HUES6 (cell line): ENCODE data around the gene LCAT.

Experiments used
- H3K27ac ChIP-seq: 2 replicates; pipeline ENCODE4 v1.7.0; 2013; ENCODE audit warnings: low read depth, mild to moderate bottlenecking, low read length, inconsistent platforms
- H3K27me3 ChIP-seq: 2 replicates; pipeline ENCODE4 v1.6.1; 2013; ENCODE audit warnings: low read length; ENCODE audit not compliant: control insufficient read depth, insufficient read depth
- H3K36me3 ChIP-seq: 2 replicates; pipeline ENCODE4 v1.6.1; 2013; ENCODE audit warnings: low read length; ENCODE audit not compliant: control insufficient read depth, insufficient read depth
- H3K4me1 ChIP-seq: 2 replicates; pipeline ENCODE4 v1.6.1; 2013; ENCODE audit warnings: low read length; ENCODE audit not compliant: control insufficient read depth, insufficient read depth
- H3K4me3 ChIP-seq: 2 replicates; pipeline ENCODE4 v1.5.1; 2013; ENCODE audit warnings: low read depth, low read length
- H3K9ac ChIP-seq: one replicate; pipeline ENCODE4 v1.6.1; 2013; ENCODE audit warnings: mild to moderate bottlenecking, low read length
- H3K9me3 ChIP-seq: 2 replicates; pipeline ENCODE4 v1.6.1; 2013; ENCODE audit warnings: low read depth, low read length; ENCODE audit not compliant: control insufficient read depth, insufficient read depth

Gene LCAT

DNA sequence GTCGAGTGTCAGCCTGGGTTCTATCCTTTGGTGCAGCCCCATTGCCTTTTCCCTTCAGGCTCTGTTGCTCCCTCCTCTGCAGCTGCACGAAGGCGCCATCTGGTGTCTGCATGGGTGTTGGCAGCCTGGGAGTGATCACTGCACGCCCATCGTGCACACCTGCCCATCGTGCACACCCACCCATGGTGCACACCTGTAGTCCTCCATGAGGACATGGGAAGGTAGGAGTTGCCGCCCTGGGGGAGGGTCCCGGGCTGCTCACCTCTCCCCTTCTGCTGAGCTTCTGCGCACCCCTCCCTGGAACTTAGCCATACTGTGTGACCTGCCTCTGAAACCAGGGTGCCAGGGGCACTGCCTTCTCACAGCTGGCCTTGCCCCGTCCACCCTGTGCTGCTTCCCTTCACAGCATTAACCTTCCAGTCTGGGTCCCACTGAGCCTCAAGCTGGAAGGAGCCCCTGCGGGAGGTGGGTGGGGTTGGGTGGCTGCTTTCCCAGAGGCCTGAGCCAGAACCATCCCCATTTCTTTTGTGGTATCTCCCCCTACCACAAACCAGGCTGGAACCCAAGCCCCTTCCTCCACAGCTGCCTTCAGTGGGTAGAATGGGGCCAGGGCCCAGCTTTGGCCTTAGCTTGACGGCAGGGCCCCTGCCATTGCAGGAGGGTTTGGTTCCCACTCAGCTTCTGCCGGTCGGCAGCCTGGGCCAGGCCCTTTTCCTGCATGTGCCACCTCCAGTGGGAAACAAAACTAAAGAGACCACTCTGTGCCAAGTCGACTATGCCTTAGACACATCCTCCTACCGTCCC is 15.2 kb downstream of the LCAT start:
- Histone ChIP-seq H3K4me3 (no peak overlapping the region), H3K4me1 (peaks cover 11% of the 10 kb centered on the region), H3K27ac (no peak overlapping the region), H3K36me3 (peaks cover 28% of the 10 kb centered on the region), H3K9me3 (no peaks in the 10 kb centered on the region), H3K9ac (no peak overlapping the region), H3K27me3 (no peaks in the 10 kb centered on the region)

DNA sequence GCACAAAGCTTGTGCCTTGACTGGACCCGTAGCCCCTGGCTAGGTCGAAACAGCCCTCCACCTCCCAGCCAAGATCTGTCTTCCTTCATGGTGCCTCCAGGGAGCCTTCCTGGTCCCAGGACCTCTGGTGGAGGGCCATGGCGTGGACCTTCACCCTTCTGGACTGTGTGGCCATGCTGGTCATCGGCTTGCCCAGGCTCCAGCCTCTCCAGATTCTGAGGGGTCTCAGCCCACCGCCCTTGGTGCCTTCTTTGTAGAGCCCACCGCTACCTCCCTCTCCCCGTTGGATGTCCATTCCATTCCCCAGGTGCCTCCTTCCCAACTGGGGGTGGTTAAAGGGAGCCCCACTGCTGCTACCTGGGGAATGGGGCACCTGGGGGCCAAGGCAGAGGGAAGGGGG is 15.8 kb downstream of the LCAT start:
- H3K4me1 ChIP-seq, result peaks cover 11% of the 10 kb centered on the region
- H3K9ac ChIP-seq, result no peak overlapping the region
- H3K4me3 ChIP-seq, result no peak overlapping the region
- peaks cover 32% of the 10 kb centered on the region for H3K36me3 ChIP-seq
- no peaks in the 10 kb centered on the region for H3K27me3 ChIP-seq
- H3K27ac ChIP-seq, result no peak overlapping the region
- no peaks in the 10 kb centered on the region for H3K9me3 ChIP-seq

DNA sequence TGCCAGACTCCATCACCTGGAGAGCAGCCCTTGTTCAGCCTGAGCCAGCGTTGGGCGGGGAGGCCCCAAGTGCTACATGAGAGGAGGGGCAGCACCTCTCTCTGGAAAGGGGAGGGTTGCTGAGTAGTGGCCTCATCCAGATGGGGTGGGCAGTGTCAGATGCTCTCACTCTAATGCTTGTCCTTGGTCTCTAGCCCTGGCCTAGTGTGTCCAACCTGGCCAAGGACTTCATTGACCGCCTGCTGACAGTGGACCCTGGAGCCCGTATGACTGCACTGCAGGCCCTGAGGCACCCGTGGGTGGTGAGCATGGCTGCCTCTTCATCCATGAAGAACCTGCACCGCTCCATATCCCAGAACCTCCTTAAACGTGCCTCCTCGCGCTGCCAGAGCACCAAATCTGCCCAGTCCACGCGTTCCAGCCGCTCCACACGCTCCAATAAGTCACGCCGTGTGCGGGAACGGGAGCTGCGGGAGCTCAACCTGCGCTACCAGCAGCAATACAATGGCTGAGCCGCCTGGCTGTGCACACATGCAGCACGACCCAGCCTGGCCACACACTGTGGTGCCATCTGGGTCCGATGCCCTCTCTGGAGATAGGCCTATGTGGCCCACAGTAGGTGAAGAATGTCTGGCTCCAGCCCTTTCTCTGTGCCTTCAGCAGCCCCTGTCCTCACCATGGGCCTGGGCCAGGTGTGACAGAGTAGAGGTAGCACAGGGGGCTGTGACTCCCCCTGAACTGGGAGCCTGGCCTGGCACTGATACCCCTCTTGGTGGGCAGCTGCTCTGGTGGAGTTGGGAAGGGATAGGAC is 16.6 kb downstream of the LCAT start:
- H3K4me1 ChIP-seq, result peaks cover 11% of the 10 kb centered on the region
- no peaks in the 10 kb centered on the region for H3K9me3 ChIP-seq
- no peak overlapping the region for H3K27ac ChIP-seq
- H3K4me3 ChIP-seq, result no peak overlapping the region
- no peak overlapping the region for H3K9ac ChIP-seq
- H3K36me3 ChIP-seq, result peaks cover 32% of the 10 kb centered on the region
- H3K27me3 ChIP-seq, result no peaks in the 10 kb centered on the region

DNA sequence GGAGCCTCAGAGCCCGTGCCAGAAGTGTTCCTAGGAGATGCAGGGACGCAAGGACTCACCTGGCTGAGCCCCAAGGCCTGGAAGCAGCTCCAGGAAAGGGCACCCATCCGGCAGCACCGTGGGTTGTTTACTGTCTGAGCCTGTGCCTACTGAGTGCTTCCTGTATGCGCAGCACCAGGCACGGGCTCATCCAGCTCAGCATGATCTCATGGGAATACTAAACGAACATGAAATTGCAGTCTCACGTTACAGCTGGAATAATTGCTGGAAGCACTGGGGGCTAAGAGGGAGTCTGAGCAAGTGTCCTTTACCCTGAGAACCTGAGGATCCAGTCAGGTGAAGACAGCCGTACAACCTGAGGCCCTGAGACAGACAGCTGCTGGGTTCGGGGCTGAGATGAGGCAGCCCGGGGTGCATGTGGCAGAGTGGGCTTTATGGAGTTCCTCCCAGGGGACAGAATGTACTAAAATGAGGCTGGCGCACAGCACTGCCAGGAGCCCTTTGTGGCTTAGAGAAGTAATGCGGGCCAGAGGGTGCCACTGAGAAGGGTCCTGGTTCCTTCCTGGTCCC is 17.7 kb downstream of the LCAT start:
- Histone ChIP-seq H3K27me3 (no peaks in the 10 kb centered on the region), H3K36me3 (peaks cover 30% of the 10 kb centered on the region), H3K9me3 (no peaks in the 10 kb centered on the region), H3K9ac (peak overlapping the region; percentile 35), H3K4me3 (no peak overlapping the region), H3K27ac (no peak overlapping the region), H3K4me1 (peaks cover 11% of the 10 kb centered on the region)

DNA sequence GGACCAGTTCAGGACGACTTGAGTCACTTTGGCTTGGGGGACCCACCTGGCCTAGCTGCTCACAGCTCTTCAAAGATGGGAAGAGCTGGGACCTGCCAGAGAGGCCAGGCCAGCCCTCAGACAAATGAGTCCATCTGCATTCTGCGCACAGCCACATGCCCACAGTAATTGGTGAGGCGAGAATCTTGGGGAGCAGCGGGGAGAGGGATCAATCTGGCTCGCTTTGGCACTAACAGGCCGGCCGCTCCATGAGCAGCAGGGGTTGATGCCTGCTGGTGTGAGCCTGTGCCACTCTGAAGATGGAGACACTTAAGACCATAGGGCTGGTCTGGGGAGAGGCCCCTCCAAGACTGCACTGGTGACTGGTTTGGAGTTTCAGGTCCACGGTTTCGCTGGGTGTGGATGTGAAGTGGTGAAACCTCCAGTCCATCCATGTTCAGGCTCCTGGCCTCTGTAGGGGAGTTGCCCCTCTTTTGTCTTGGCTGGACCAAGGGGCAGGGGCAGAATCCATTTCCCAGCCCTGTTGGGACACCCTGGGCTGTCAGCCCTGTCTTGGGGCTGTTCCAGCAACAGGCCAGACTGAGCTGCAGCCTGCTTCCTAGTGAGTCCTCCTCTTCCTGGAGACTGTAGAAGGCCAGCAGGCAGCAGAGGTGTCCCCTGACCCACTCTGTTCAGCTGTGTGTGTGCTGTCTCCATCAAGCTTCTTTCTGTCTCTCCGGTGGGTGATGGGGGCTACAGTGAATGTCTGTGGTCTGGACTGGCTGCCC is 19.6 kb downstream of the LCAT start:
- H3K27me3 ChIP-seq, result no peaks in the 10 kb centered on the region
- H3K4me3 ChIP-seq, result no peak overlapping the region
- H3K4me1 ChIP-seq, result peaks cover 11% of the 10 kb centered on the region
- no peak overlapping the region for H3K9ac ChIP-seq
- no peak overlapping the region for H3K27ac ChIP-seq
- peaks cover 27% of the 10 kb centered on the region for H3K36me3 ChIP-seq
- H3K9me3 ChIP-seq, result no peaks in the 10 kb centered on the region

DNA sequence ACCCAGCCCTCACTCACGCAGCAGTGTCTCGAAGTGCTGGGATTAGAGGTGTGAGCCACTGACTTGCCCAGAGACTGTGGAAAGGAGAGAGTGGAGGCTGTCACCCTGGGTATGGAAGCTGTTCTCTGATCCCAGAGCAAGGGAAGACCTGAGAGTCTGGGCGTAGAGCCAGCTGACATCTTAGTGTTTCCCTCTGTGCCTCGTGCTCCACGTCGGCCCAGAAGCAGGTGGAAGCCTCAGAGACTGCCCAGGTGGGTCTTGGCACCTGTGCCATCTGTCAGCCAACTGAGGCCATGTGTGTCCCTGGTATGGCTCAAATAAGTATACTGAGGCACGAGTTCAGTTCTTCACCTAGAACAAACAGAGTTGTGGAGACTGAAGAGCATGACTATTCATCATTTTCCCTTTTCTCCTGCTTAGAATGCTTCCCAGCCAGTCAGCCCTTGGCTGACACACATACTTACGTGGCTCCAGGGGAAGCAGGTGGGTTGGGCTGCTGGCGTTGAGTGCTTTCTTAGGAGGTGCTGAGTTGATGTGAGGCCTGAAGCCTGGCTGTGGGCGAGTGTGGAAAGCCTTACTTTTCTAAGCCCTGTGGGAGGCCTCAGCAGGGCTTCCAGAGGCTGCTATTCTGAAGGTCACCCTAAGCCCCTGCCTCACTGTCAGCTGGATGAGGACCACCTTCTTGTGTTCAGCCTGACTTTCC is 20.4 kb downstream of the LCAT start:
- H3K4me3 ChIP-seq, result no peak overlapping the region
- no peaks in the 10 kb centered on the region for H3K27me3 ChIP-seq
- no peak overlapping the region for H3K27ac ChIP-seq
- peaks cover 11% of the 10 kb centered on the region for H3K4me1 ChIP-seq
- H3K36me3 ChIP-seq, result peaks cover 26% of the 10 kb centered on the region
- no peak overlapping the region for H3K9ac ChIP-seq
- H3K9me3 ChIP-seq, result no peaks in the 10 kb centered on the region

DNA sequence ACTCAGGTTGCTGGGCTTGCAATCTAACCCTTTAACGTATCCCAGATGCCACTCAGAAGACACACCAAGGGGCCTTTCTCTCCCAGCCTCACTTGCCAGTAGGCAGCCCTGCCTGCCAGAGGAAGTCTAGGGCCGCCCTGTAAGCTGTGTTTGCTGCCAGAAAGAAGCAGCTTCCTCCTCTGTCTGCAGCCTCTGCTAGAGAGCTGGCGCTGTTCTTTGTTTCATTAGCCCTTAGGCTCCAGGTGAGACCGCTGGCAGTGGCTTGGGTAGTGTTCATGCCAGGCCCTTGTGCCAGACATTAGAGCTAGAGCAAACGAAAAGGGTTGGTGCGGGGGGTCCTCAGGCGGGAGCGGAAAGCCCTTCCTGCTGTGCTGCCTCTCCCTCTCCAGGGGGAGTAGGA is 21.2 kb downstream of the LCAT start:
- Histone ChIP-seq H3K9ac (no peak overlapping the region), H3K27ac (no peak overlapping the region), H3K27me3 (no peaks in the 10 kb centered on the region), H3K9me3 (no peaks in the 10 kb centered on the region), H3K4me3 (no peak overlapping the region), H3K36me3 (peaks cover 21% of the 10 kb centered on the region), H3K4me1 (peaks cover 12% of the 10 kb centered on the region)

DNA sequence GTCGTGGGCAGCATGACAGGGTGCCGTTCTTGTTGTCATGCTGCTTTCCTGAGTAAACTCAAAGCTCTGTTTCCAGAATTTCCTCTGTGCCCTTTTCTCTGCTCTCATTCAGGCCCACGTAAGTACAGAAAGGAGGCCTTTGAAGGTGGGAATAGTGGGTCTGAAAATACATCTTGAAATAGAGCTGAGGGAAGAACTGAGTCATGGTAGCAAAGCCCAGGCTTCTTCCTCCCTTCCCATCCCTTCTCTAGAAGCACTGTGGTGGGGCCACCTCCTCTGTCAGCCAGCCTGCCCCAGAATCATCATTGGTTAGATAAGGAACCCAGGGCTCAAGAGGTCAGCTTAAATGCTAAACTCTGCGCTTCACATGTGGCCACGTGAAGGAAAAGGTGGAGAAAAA is 21.7 kb downstream of the LCAT start:
- Histone ChIP-seq H3K9me3 (no peaks in the 10 kb centered on the region), H3K4me3 (no peak overlapping the region), H3K27me3 (no peaks in the 10 kb centered on the region), H3K4me1 (peaks cover 17% of the 10 kb centered on the region), H3K9ac (no peak overlapping the region), H3K27ac (no peak overlapping the region), H3K36me3 (peaks cover 18% of the 10 kb centered on the region)

DNA sequence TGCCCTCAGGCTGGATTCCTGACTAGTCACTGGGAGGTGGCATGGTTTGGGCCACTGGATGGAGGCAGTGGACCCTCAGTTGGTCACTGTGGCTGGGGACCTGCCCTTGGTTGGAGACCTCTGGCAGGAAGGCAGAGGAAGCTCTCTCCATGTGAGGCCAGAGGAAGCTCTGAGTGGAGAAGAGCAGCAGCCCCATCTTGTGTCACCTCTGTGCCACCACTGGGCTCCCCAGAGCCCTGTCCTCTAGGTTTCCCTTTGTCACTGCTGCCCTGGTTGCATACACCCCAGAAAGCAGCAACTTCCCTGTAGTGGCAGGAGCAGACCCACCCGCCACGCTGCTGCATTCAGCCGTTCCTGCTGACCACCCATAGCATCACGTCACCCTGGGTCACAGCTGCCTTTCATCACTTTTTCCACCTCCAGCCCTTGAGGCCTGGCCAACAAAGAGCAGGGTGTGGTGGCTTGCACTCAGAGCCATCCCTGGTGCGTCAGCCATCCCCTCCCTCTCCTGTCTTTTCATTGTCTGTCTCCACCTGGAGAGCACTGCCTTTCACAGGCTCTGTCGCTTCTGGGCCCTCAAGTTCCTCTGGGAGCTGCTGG is 24.2 kb downstream of the LCAT start:
- peaks cover 30% of the 10 kb centered on the region for H3K4me1 ChIP-seq
- no peaks in the 10 kb centered on the region for H3K27me3 ChIP-seq
- peak overlapping the region; percentile 32 for H3K9ac ChIP-seq
- H3K36me3 ChIP-seq, result peaks cover 20% of the 10 kb centered on the region
- no peak overlapping the region for H3K27ac ChIP-seq
- no peak overlapping the region for H3K4me3 ChIP-seq
- H3K9me3 ChIP-seq, result no peaks in the 10 kb centered on the region

DNA sequence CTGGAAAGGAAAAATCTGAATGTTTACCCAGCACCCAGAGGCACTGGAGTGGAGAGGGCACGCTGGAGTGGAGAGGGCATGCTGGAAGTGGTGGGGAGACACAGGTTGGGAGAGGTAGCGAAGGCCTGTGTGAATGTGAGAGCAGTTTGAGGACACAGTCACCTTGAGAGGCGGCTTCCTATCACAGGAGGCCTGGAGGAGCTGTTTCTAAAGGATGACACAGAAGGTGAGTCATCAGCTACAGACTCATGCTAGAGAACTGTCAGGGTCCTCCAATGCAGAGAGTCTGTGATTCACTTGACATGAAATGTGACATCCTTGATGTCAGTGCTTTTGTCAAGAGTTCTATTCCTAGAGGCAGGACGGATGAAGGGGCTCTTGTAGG is 26.1 kb downstream of the LCAT start:
- Histone ChIP-seq H3K36me3 (peaks cover 13% of the 10 kb centered on the region), H3K4me1 (peaks cover 32% of the 10 kb centered on the region), H3K27ac (peak overlapping the region; percentile 9; the same call in 1 of the 2 replicates), H3K27me3 (no peaks in the 10 kb centered on the region), H3K9me3 (no peaks in the 10 kb centered on the region), H3K9ac (no peak overlapping the region), H3K4me3 (no peak overlapping the region)
